ENCODE data around the gene GPD1L. TPM values are rescaled to one million over a fixed set of nuclear protein-coding genes. Genes with fewer than 3 reads are reported as not detected.

Gene GPD1L
- total and polyA plus RNA-seq, 2 of the 13 experiments (the other 11 are each of a cell fraction or from before 2014, with no cell fraction given) = 4.9 to 13.7 TPM

DNA sequence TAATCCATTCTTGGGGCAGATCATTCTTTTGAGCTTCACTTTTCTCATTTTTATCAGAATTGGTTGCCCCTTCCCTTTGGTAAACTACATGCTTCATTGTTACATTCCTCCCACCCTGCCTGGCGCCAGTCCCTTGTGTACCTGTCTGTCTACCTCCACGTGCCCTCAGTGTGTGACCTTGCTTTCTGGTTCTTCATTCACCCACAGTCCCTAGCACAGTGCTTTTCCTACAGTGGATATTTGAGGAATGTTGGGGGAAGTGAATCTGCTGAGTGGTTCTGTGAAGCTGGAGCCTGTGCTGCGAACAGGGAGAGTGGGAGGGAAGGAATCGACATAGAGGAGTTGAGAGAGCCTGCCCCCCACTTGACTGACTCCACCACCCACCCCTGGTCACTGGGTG lies 23.4 kb downstream of the GPD1L start (continued):
- peak; percentile 24; the same call in 1 of the 2 replicates for TF ChIP-seq ZKSCAN5 (CRISPR knock-in tag; IDR thresholded peaks at IDR 0.05)
- TF ChIP-seq RARA (CRISPR knock-in tag; IDR thresholded peaks at IDR 0.05) = peak; percentile 67
- TF ChIP-seq IKZF5 (CRISPR knock-in tag; IDR thresholded peaks at IDR 0.05) = peak; percentile 17; the same call in 1 of the 2 replicates
- peak; percentile 79; the same call in 1 of the 2 replicates for TF ChIP-seq NCOA2 (CRISPR knock-in tag; IDR thresholded peaks at IDR 0.05)
- TF ChIP-seq, protein P1, sequence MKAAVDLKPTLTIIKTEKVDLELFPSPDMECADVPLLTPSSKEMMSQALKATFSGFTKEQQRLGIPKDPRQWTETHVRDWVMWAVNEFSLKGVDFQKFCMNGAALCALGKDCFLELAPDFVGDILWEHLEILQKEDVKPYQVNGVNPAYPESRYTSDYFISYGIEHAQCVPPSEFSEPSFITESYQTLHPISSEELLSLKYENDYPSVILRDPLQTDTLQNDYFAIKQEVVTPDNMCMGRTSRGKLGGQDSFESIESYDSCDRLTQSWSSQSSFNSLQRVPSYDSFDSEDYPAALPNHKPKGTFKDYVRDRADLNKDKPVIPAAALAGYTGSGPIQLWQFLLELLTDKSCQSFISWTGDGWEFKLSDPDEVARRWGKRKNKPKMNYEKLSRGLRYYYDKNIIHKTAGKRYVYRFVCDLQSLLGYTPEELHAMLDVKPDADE (CRISPR knock-in tag; IDR thresholded peaks at IDR 0.05) = no peak
- no peak for TF ChIP-seq SOX13 (IDR thresholded peaks at IDR 0.05)
- peak in 1 of 2 experiments; percentile 66; a peak in 2 of 4 replicates for TF ChIP-seq SOX13 (CRISPR knock-in tag; conservative IDR thresholded peaks at IDR 0.05 in 1 of 2, IDR thresholded peaks at IDR 0.05 in 1 of 2)
- TF ChIP-seq TGIF2 (CRISPR knock-in tag; IDR thresholded peaks at IDR 0.05) = peak; percentile 47; the same call in 1 of the 2 replicates
- peak; percentile 59 for TF ChIP-seq GATAD2A (CRISPR knock-in tag; IDR thresholded peaks at IDR 0.05)
- no peak for TF ChIP-seq RNF2 (conservative IDR thresholded peaks at IDR 0.05; ENCODE audit: low read depth)
- peak; percentile 29; the same call in 1 of the 2 replicates for TF ChIP-seq FOXA1 (IDR thresholded peaks at IDR 0.05)
- peak; percentile 77 for TF ChIP-seq FOXA1 (CRISPR knock-in tag; IDR thresholded peaks at IDR 0.05)
- TF ChIP-seq TARDBP (CRISPR knock-in tag; IDR thresholded peaks at IDR 0.05) = 0 out of 2 replicates have a peak, but pooled peaks have one; percentile 50
- no peak for TF ChIP-seq RBM22 (optimal IDR thresholded peaks at IDR 0.05; ENCODE audit: low read length)
- TF ChIP-seq, protein P2, sequence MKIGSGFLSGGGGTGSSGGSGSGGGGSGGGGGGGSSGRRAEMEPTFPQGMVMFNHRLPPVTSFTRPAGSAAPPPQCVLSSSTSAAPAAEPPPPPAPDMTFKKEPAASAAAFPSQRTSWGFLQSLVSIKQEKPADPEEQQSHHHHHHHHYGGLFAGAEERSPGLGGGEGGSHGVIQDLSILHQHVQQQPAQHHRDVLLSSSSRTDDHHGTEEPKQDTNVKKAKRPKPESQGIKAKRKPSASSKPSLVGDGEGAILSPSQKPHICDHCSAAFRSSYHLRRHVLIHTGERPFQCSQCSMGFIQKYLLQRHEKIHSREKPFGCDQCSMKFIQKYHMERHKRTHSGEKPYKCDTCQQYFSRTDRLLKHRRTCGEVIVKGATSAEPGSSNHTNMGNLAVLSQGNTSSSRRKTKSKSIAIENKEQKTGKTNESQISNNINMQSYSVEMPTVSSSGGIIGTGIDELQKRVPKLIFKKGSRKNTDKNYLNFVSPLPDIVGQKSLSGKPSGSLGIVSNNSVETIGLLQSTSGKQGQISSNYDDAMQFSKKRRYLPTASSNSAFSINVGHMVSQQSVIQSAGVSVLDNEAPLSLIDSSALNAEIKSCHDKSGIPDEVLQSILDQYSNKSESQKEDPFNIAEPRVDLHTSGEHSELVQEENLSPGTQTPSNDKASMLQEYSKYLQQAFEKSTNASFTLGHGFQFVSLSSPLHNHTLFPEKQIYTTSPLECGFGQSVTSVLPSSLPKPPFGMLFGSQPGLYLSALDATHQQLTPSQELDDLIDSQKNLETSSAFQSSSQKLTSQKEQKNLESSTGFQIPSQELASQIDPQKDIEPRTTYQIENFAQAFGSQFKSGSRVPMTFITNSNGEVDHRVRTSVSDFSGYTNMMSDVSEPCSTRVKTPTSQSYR (CRISPR knock-in tag; IDR thresholded peaks at IDR 0.05; ENCODE audit: borderline replicate concordance) = peak; percentile 53; the same call in 1 of the 2 replicates
- peak; percentile 61 for TF ChIP-seq TEAD3 (CRISPR knock-in tag; optimal IDR thresholded peaks at IDR 0.05; ENCODE audit: borderline replicate concordance)
- peak; percentile 27; the same call in 1 of the 2 replicates for TF ChIP-seq HNF4A (CRISPR knock-in tag; IDR thresholded peaks at IDR 0.05)
- no peak for TF ChIP-seq NR2F2 (IDR thresholded peaks at IDR 0.05; ENCODE audit: borderline replicate concordance, low read depth)
- 0 out of 2 replicates have a peak, but pooled peaks have one; percentile 33 for TF ChIP-seq SAP130 (CRISPR knock-in tag; IDR thresholded peaks at IDR 0.05; ENCODE audit: low read depth)
- peak; percentile 74; the same call in 1 of the 2 replicates for TF ChIP-seq SOX5 (CRISPR knock-in tag; IDR thresholded peaks at IDR 0.05; ENCODE audit: borderline replicate concordance)
- peak; percentile 92 for TF ChIP-seq ZNF343 (CRISPR knock-in tag; IDR thresholded peaks at IDR 0.05)
